AML-193 (cell line): ENCODE data around the gene BMPR1B.
"Not testable (repeated sequence)": the region's sequence is repeated elsewhere in the genome, so short reads cannot be mapped to it uniquely, and the experiment has no call there.

Experiments used
- DNase-seq, 2 experiments: peaks; one replicate each; lab custom pipeline; 2025; lab: John Stamatoyannopoulos, UW

The BMPR1B gene

GRCh38 chr4:95038791-95039190 lies 281.0 kb downstream of the BMPR1B start:
- DNase-seq = no peak

- DNase-seq = no peak
Observed at GRCh38 chr4:95044324-95044837, 286.6 kb downstream of the BMPR1B start.

- no peak for DNase-seq
Observed at GRCh38 chr4:95045429-95045828, 287.7 kb downstream of the BMPR1B start.

- no peak for DNase-seq
Observed at GRCh38 chr4:95048296-95048695, 290.5 kb downstream of the BMPR1B start.

GRCh38 chr4:95049551-95050233 lies 291.9 kb downstream of the BMPR1B start:
- no peak for DNase-seq

GRCh38 chr4:95050980-95051701 lies 293.4 kb downstream of the BMPR1B start:
- DNase-seq = no peak

- DNase-seq = no peak
Observed at GRCh38 chr4:95051702-95052020, 293.9 kb downstream of the BMPR1B start.

GRCh38 chr4:95058991-95059390 lies 301.2 kb downstream of the BMPR1B start:
- DNase-seq = no peak

- no peak for DNase-seq
Observed at GRCh38 chr4:95059663-95060062, 301.9 kb downstream of the BMPR1B start.

- DNase-seq = no peak
Observed at GRCh38 chr4:95061220-95061619, 303.5 kb downstream of the BMPR1B start.

- DNase-seq = not testable (repeated sequence)
Observed at GRCh38 chr4:95061801-95062200, 304.0 kb downstream of the BMPR1B start.

- DNase-seq = no peak
Observed at GRCh38 chr4:95066050-95066449, 308.3 kb downstream of the BMPR1B start.

- no peak for DNase-seq
Observed at GRCh38 chr4:95068401-95068800, 310.6 kb downstream of the BMPR1B start.

- DNase-seq = no peak
Observed at GRCh38 chr4:95068818-95069478, 311.2 kb downstream of the BMPR1B start.

GRCh38 chr4:95071851-95072250 lies 314.1 kb downstream of the BMPR1B start:
- no peak for DNase-seq

- no peak for DNase-seq
Observed at GRCh38 chr4:95073646-95074045, 315.9 kb downstream of the BMPR1B start.

- DNase-seq = no peak
Observed at GRCh38 chr4:95077864-95078263, 320.1 kb downstream of the BMPR1B start.

GRCh38 chr4:95080969-95081368 lies 323.2 kb downstream of the BMPR1B start:
- no peak for DNase-seq

- DNase-seq = no peak
Observed at GRCh38 chr4:95084584-95084983, 326.8 kb downstream of the BMPR1B start.

- DNase-seq = no peak
Observed at GRCh38 chr4:95085124-95085833, 327.5 kb downstream of the BMPR1B start.

- DNase-seq = no peak
Observed at GRCh38 chr4:95086551-95086950, 328.8 kb downstream of the BMPR1B start.

- no peak for DNase-seq
Observed at GRCh38 chr4:95087657-95088455, 330.1 kb downstream of the BMPR1B start.
